Limb (tissue), 2 donors: Measurements from ENCODE around the gene AZGP1.
"Not testable (repeated sequence)": the region's sequence is repeated elsewhere in the genome, so short reads cannot be mapped to it uniquely, and the experiment has no call there.

Experiments used
- DNase-seq, 2 donors: peaks; one replicate each; pipeline ENCODE4 v3.0.0-alpha.2; 2016; ENCODE audit errors: extremely low spot score in 2 of 2

Gene AZGP1

DNA sequence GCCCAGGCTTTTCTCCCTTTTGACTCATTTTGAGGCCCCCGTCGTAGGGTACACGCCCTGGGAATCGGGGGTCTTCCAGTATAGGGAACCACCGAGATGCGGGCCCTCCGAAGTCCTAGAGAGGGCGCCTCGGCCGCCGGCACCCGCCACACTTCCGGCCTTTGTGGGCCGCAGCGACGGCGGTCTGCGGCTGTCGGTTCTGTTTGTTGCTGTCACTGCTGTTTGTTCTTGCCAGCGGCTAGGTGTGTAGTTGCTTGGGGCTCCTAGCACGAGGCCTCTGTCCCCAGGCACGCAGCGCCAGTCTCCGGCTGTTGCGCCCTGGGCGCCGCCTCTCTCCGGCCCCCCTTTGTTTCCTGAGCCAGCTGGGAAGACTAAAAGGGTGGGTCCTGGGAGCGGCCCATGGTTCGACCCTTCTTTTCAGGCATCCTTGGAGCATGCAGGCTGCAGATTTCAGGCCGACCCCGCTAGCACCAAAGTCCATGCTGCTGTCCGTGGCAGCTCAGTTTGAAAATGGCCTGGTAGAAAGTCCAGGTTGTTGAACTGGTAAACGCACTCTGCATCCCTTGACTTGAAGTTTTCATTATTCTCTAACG, 21.8 kb upstream of the AZGP1 start:
- peak; percentile 51 to 81 for DNase-seq

GRCh38 chr7:99996755-99997544, 21.1 kb upstream of the AZGP1 start:
- DNase-seq: no peak

DNA sequence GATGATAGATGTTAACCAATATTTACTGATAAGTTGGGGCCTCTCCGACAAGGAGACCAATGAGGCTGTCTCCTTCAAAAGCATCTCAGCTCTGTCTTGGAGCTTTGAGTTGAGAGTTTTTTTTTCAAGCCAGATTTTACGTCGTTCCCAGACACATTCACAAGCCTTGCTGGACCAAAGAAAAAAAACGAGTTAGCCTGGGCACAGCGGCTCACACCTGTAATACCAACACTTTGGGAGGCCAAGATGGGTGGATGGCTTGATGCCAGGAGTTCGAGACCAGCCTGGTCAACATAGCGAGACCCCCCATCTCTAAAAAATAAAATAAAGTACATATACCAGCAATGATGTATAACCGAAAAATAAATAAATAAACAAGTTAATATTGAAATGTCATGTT, 19.0 kb upstream of the AZGP1 start:
- DNase-seq: no peak

DNA sequence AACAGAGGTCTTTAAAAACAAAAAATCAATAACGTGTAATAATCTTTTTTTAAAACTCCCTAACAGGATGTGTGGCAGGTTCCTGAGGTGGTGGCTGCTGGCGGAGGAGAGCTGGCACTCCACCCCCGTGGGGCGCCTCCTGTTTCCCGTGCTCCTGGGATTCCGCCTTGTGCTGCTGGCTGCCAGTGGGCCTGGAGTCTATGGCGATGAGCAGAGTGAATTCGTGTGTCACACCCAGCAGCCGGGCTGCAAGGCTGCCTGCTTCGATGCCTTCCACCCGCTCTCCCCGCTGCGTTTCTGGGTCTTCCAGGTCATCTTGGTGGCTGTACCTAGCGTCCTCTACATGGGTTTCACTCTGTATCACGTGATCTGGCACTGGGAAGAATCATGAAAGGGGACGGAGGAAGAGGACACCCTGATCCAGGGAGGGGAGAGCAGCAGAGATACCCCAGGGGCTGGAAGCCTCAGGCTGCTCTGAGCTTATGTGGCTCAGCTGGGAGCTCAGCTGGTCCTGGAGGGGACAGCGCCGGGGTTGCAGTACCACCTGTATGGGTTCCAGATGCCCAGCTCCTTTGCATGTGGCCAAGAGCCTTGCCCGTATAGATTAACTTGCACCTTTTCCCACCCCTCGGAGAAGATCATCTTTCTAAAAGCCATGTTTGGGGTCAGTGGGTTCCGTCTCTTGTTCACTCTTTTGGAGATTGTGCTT, 16.7 kb upstream of the AZGP1 start:
- no peak for DNase-seq

DNA sequence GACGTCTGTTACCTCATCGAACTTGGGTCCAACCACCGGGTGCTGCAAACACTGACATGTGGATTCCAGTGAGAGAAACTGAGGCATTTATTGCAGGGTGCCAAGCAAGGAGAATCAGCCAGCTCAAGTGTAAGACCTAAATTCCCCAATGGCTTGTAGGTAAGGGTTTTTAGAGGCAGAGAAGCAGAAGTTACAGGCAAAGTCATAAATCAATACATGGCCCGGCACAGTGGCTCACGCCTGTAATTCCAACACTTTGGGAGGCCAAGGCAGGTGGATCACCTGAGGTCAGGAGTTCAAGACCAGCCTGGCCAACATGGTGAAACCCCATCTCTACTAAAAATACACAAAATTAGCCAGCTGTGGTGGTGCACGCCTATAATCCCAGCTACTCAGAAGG, 15.7 kb upstream of the AZGP1 start:
- DNase-seq: not testable (repeated sequence)

GRCh38 chr7:99990460-99990852, 14.6 kb upstream of the AZGP1 start:
- peak in 1 of 2 donors; percentile 65 for DNase-seq

DNA sequence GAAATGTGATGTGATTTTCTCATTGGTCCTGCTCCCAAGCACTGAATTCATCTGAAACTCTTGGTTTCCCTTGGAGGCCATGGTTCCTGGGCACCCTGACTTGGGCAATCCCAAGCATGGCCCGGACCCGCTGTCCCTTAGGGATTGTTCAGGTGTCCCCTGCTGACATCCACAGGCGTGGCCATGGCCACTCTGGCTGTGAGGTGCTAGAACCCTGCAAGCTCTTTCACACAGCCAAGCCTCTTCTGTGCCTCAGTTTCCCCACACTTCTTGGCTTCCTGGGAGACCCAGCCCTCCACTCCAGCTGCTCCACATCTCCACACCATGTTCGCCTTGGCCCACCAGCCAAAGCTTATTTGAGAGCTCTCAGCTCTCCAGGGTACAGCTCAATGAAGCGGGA, 12.0 kb upstream of the AZGP1 start:
- DNase-seq: no peak

GRCh38 chr7:99987306-99987705, 11.5 kb upstream of the AZGP1 start:
- not testable (repeated sequence) for DNase-seq

DNA sequence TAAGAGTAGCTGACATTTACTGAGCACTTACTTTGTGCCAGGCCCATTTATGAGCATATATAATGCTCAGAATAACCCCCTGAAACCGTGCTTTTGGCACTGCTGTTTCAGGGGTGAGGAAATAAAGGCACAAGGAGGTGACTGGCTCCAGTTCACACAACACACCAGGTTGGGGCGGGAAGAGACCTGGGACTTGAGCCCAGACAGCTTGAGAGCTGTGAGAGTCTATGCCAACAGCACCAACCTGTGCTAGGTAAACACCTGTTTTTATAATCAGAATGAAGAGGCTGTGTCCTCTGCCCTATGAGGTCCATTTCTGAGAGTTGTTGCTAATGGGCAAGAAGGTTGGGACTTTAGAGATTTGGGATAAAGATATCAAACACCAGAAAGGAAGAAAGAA, 8.8 kb upstream of the AZGP1 start:
- DNase-seq: no peak

DNA sequence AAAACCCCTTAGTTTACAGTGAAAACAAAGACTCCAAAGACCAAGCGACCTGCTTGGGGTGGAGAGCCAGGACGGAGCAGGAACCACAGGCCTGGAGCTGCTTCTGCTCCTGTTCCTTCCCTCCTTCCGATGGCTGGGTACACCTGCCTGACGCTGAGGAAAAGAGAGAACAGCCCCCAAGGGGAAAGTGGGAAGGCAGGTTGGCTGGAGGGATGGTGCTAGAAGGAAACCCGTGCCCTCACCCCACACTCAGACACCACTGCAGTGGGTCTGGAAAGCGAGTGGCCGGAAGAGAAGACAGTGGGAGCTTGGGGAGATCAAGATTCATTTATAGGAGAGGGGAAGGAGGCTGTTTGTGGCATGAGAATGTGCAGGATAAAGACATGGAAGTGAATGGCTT, 5.2 kb upstream of the AZGP1 start:
- DNase-seq: not testable (repeated sequence)

DNA sequence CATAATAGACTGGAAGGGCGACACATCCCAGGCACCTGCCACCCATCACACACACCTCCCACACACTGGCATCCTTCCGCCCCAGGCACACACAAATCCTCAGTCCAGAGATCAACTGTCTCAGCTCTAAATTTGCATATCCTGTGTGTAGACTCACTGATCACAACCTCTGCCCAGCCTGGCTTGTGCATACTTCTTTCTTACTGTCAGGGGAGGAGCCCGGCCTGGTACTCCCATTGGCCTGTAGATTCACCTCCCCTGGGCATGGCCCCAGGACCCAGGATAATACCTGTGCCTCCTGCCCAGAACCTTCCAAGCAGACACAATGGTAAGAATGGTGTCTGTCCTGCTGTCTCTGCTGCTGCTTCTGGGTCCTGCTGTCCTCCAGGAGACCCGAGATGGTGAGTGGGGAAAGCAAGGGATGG, 4.6 kb upstream of the AZGP1 start:
- DNase-seq: not testable (repeated sequence)

- not testable (repeated sequence) for DNase-seq
These were observed 4.0 kb upstream of the AZGP1 start for GRCh38 chr7:99979814-99980225.

GRCh38 chr7:99976626-99977025, 795 bp upstream of the AZGP1 start:
- DNase-seq: no peak

- no peak for DNase-seq
These were observed 1.1 kb downstream of the AZGP1 start for GRCh38 chr7:99974681-99975080.

- DNase-seq: not testable (repeated sequence)
These were observed 2.0 kb downstream of the AZGP1 start for GRCh38 chr7:99973817-99974216.

- DNase-seq: no peak
These were observed 4.6 kb downstream of the AZGP1 start for GRCh38 chr7:99971242-99971641.

DNA sequence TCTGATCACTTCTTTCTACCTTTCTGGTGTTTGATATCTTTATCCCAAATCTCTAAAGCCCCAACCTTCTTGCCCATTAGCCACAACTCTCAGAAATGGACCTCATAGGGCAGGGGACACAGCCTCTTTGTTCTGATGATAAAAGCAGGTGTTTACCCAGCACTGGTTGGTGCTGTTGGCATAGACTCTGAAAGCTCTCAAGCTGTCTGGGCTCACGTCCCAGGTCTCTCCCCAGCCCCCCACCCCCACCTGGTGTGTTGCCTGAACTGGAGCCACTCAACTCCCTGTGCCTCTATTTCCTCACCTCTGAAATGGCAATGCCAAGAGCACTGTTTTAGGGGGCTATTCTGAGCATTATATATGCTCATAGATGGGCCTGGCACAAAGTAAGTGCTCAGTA, 6.0 kb downstream of the AZGP1 start:
- DNase-seq: not testable (repeated sequence)

GRCh38 chr7:99969298-99969697, 6.5 kb downstream of the AZGP1 start:
- no peak for DNase-seq

- DNase-seq: no peak
These were observed 17.1 kb downstream of the AZGP1 start for GRCh38 chr7:99958564-99959227.

- no peak for DNase-seq
These were observed 20.6 kb downstream of the AZGP1 start for GRCh38 chr7:99955247-99955646.

- not testable (repeated sequence) for DNase-seq
These were observed 21.2 kb downstream of the AZGP1 start for GRCh38 chr7:99954643-99955042.

DNA sequence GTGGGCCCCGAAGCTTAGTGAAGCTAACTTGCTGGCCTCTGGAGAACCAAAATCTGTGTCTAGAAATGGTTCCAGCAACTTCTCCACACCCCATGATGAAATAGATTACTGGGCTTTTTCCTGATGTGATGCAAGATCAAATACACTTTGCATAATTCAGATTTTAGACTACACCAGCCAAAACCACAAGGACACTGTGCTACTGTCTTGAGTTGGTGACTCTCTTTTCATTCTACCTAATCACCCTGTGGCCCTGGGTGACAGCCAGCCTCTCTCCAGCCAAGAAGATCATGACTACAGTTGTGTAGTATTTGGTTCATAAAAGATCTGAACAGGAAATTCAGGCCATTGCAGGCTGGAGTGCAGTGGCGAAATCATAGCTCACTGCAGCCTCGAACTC, 22.2 kb downstream of the AZGP1 start:
- DNase-seq: no peak
